ENCODE measurements around the gene ATP13A3.

Gene ATP13A3

DNA sequence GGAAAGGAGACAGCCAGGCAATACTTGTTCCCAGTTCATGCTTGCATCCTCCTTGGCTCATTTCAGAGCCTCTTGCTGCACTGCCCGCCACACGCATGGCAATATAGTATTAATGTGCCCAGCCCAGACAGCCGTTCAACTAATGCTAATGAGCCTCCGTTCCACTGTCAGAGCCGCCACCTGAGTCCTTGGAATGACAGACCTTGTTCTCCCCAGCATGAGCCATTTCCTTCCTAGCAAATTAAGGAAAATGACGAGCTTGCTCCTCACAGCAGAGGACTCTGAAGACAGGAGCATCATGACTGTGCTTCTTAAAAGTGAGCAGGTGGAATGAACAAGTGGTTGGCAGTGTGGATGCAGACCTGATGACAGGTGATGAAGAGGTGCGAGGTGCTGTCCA is 106.5 kb downstream of the ATP13A3 start (continued):
- TF ChIP-seq, protein P1, sequence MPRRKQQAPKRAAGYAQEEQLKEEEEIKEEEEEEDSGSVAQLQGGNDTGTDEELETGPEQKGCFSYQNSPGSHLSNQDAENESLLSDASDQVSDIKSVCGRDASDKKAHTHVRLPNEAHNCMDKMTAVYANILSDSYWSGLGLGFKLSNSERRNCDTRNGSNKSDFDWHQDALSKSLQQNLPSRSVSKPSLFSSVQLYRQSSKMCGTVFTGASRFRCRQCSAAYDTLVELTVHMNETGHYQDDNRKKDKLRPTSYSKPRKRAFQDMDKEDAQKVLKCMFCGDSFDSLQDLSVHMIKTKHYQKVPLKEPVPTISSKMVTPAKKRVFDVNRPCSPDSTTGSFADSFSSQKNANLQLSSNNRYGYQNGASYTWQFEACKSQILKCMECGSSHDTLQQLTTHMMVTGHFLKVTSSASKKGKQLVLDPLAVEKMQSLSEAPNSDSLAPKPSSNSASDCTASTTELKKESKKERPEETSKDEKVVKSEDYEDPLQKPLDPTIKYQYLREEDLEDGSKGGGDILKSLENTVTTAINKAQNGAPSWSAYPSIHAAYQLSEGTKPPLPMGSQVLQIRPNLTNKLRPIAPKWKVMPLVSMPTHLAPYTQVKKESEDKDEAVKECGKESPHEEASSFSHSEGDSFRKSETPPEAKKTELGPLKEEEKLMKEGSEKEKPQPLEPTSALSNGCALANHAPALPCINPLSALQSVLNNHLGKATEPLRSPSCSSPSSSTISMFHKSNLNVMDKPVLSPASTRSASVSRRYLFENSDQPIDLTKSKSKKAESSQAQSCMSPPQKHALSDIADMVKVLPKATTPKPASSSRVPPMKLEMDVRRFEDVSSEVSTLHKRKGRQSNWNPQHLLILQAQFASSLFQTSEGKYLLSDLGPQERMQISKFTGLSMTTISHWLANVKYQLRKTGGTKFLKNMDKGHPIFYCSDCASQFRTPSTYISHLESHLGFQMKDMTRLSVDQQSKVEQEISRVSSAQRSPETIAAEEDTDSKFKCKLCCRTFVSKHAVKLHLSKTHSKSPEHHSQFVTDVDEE (CRISPR knock-in tag; IDR thresholded peaks at IDR 0.05) = no peak
- TF ChIP-seq ESRRG (CRISPR knock-in tag; IDR thresholded peaks at IDR 0.05) = no peak
- TF ChIP-seq ZNF565 (CRISPR knock-in tag; conservative IDR thresholded peaks at IDR 0.05; ENCODE audit: low read depth) = no peak
- no peak for TF ChIP-seq SNAI2 (CRISPR knock-in tag; IDR thresholded peaks at IDR 0.05)
- no peak for TF ChIP-seq ISL1 (CRISPR knock-in tag; IDR thresholded peaks at IDR 0.05)

DNA sequence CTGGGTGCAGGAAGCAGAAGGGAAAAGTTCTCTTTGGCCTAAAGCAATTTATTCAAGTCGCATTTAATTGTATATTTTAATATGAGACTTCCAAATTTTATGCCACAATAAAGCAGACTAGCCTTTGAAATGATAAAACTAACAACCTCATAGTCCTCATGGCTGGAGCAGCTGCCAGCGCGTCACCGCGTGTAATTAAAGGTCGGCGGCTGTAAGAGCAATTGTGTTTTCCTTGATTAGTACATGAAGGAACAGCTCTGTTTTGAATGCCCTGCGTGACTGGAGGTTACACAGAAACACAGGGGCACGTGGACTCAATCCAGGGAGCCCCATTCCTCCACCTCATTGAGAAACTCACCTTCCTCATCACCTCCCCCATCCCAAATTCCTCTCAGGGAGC is 107.2 kb downstream of the ATP13A3 start:
- TF ChIP-seq, protein P1 (CRISPR knock-in tag; IDR thresholded peaks at IDR 0.05) = no peak
- TF ChIP-seq GLIS3 (CRISPR knock-in tag; IDR thresholded peaks at IDR 0.05) = no peak
- no peak for TF ChIP-seq OSR1 (CRISPR knock-in tag; IDR thresholded peaks at IDR 0.05)
- TF ChIP-seq ARNTL (CRISPR knock-in tag; IDR thresholded peaks at IDR 0.05; ENCODE audit: borderline replicate concordance, low read depth) = no peak
- TF ChIP-seq, protein P2, sequence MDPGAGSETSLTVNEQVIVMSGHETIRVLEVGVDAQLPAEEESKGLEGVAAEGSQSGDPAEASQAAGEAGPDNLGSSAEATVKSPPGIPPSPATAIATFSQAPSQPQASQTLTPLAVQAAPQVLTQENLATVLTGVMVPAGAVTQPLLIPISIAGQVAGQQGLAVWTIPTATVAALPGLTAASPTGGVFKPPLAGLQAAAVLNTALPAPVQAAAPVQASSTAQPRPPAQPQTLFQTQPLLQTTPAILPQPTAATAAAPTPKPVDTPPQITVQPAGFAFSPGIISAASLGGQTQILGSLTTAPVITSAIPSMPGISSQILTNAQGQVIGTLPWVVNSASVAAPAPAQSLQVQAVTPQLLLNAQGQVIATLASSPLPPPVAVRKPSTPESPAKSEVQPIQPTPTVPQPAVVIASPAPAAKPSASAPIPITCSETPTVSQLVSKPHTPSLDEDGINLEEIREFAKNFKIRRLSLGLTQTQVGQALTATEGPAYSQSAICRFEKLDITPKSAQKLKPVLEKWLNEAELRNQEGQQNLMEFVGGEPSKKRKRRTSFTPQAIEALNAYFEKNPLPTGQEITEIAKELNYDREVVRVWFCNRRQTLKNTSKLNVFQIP (CRISPR knock-in tag; IDR thresholded peaks at IDR 0.05; ENCODE audit: borderline replicate concordance, low read depth) = no peak
- TF ChIP-seq SNAI2 (CRISPR knock-in tag; IDR thresholded peaks at IDR 0.05) = no peak
- TF ChIP-seq, protein P3, sequence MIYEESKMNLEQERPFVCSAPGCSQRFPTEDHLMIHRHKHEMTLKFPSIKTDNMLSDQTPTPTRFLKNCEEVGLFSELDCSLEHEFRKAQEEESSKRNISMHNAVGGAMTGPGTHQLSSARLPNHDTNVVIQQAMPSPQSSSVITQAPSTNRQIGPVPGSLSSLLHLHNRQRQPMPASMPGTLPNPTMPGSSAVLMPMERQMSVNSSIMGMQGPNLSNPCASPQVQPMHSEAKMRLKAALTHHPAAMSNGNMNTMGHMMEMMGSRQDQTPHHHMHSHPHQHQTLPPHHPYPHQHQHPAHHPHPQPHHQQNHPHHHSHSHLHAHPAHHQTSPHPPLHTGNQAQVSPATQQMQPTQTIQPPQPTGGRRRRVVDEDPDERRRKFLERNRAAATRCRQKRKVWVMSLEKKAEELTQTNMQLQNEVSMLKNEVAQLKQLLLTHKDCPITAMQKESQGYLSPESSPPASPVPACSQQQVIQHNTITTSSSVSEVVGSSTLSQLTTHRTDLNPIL (CRISPR knock-in tag; IDR thresholded peaks at IDR 0.05; ENCODE audit: low read depth) = no peak
- no peak for TF ChIP-seq ISL1 (CRISPR knock-in tag; IDR thresholded peaks at IDR 0.05)
- TF ChIP-seq ESRRG (CRISPR knock-in tag; IDR thresholded peaks at IDR 0.05) = no peak
- TF ChIP-seq ZC3H10 (CRISPR knock-in tag; IDR thresholded peaks at IDR 0.05) = no peak
- no peak for TF ChIP-seq ZFP3 (CRISPR knock-in tag; IDR thresholded peaks at IDR 0.05)
- no peak for TF ChIP-seq BACH2 (CRISPR knock-in tag; IDR thresholded peaks at IDR 0.05; ENCODE audit: borderline replicate concordance)
- no peak for TF ChIP-seq ZFP30 (CRISPR knock-in tag; IDR thresholded peaks at IDR 0.05)
- no peak for TF ChIP-seq ZNF565 (CRISPR knock-in tag; conservative IDR thresholded peaks at IDR 0.05; ENCODE audit: low read depth)
- TF ChIP-seq TCF4 (CRISPR knock-in tag; IDR thresholded peaks at IDR 0.05; ENCODE audit: borderline replicate concordance) = no peak
- no peak for TF ChIP-seq ZNF8 (CRISPR knock-in tag; IDR thresholded peaks at IDR 0.05)
- no peak for TF ChIP-seq RARB (CRISPR knock-in tag; IDR thresholded peaks at IDR 0.05)
- ATAC-seq = no peak

DNA sequence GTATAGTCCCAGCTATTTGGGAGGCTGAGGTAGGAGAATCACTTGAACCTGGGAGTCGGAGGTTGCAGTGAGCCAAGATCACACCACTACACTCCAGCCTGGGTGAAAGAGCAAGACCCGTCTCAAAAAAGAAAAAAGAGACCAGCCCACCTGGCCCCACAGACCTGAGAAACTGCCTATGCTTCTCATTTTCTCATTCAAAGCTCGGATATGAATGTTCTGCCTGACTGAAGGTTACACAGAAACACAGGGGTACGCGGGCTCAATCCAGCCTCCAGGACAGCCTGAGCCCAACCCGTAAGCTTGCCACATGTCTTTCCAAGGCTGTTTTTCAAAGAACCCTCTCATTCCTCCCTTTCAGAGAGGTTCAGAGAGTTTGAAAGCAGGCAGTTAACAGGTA is 107.6 kb downstream of the ATP13A3 start:
- no peak for TF ChIP-seq RARB (CRISPR knock-in tag; IDR thresholded peaks at IDR 0.05)
- no peak for TF ChIP-seq PPARA (CRISPR knock-in tag; IDR thresholded peaks at IDR 0.05; ENCODE audit: borderline replicate concordance)
- TF ChIP-seq ZC3H10 (CRISPR knock-in tag; IDR thresholded peaks at IDR 0.05) = no peak
- TF ChIP-seq ARNTL (CRISPR knock-in tag; IDR thresholded peaks at IDR 0.05; ENCODE audit: borderline replicate concordance, low read depth) = no peak
- TF ChIP-seq TCF4 (CRISPR knock-in tag; IDR thresholded peaks at IDR 0.05; ENCODE audit: borderline replicate concordance) = no peak
- no peak for TF ChIP-seq GLIS3 (CRISPR knock-in tag; IDR thresholded peaks at IDR 0.05)
- TF ChIP-seq BACH2 (CRISPR knock-in tag; IDR thresholded peaks at IDR 0.05; ENCODE audit: borderline replicate concordance) = no peak
- TF ChIP-seq, protein P4, sequence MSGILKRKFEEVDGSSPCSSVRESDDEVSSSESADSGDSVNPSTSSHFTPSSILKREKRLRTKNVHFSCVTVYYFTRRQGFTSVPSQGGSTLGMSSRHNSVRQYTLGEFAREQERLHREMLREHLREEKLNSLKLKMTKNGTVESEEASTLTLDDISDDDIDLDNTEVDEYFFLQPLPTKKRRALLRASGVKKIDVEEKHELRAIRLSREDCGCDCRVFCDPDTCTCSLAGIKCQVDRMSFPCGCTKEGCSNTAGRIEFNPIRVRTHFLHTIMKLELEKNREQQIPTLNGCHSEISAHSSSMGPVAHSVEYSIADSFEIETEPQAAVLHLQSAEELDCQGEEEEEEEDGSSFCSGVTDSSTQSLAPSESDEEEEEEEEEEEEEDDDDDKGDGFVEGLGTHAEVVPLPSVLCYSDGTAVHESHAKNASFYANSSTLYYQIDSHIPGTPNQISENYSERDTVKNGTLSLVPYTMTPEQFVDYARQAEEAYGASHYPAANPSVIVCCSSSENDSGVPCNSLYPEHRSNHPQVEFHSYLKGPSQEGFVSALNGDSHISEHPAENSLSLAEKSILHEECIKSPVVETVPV (CRISPR knock-in tag; IDR thresholded peaks at IDR 0.05) = no peak
- no peak for TF ChIP-seq OSR1 (CRISPR knock-in tag; IDR thresholded peaks at IDR 0.05)
- TF ChIP-seq, protein P5, sequence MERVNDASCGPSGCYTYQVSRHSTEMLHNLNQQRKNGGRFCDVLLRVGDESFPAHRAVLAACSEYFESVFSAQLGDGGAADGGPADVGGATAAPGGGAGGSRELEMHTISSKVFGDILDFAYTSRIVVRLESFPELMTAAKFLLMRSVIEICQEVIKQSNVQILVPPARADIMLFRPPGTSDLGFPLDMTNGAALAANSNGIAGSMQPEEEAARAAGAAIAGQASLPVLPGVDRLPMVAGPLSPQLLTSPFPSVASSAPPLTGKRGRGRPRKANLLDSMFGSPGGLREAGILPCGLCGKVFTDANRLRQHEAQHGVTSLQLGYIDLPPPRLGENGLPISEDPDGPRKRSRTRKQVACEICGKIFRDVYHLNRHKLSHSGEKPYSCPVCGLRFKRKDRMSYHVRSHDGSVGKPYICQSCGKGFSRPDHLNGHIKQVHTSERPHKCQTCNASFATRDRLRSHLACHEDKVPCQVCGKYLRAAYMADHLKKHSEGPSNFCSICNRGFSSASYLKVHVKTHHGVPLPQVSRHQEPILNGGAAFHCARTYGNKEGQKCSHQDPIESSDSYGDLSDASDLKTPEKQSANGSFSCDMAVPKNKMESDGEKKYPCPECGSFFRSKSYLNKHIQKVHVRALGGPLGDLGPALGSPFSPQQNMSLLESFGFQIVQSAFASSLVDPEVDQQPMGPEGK (CRISPR knock-in tag; IDR thresholded peaks at IDR 0.05; ENCODE audit: borderline replicate concordance) = no peak
- no peak for TF ChIP-seq ZFP3 (CRISPR knock-in tag; IDR thresholded peaks at IDR 0.05)
- no peak for TF ChIP-seq TOX (CRISPR knock-in tag; IDR thresholded peaks at IDR 0.05; ENCODE audit: borderline replicate concordance)
- TF ChIP-seq SNAI2 (CRISPR knock-in tag; IDR thresholded peaks at IDR 0.05) = no peak
- TF ChIP-seq ZNF8 (CRISPR knock-in tag; IDR thresholded peaks at IDR 0.05) = no peak
- ATAC-seq = no peak
